Measurements from ENCODE around the gene DYNC1H1.

- TF ChIP-seq GATA2 (IDR thresholded peaks at IDR 0.05; ENCODE audit: low read depth, low read length): no peak
- no peak for TF ChIP-seq GATA3 (IDR thresholded peaks at IDR 0.05; ENCODE audit: low read depth, low read length)
Observed at GRCh38 chr14:102066041-102066451, 101.7 kb downstream of the DYNC1H1 start.

Measured in SH-SY5Y (cell line).